GM12801 (cell line): ENCODE data around the gene VAMP4.

Experiments used
- TF ChIP-seq, protein P1 (sequence below): IDR thresholded peaks from one replicate; pipeline ENCODE4 v1.5.1; 2011; ENCODE audit warnings: control low read depth; ENCODE audit not compliant: insufficient read length; ENCODE audit errors: extremely low read depth

The VAMP4 gene

DNA sequence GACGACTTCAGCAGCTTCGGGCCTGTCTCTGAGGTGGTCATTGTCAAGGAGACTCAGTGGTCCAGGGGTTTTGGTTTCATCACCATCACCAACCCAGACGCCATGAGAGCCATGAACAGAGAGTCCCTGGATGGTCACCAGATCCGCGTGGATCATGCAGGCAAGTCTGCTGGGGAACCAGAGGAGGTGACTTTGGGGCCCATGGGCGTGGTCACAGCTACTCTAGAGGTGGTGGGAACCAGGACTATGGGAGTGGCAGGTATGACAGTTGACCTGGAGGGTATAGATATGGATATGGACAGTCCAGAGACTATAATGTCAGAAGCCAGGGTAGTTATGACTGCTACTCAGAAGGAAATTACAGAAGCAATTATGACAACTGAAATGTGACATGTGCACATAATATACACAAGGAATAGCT lies 20.3 kb upstream of the VAMP4 start:
- TF ChIP-seq, protein P1, sequence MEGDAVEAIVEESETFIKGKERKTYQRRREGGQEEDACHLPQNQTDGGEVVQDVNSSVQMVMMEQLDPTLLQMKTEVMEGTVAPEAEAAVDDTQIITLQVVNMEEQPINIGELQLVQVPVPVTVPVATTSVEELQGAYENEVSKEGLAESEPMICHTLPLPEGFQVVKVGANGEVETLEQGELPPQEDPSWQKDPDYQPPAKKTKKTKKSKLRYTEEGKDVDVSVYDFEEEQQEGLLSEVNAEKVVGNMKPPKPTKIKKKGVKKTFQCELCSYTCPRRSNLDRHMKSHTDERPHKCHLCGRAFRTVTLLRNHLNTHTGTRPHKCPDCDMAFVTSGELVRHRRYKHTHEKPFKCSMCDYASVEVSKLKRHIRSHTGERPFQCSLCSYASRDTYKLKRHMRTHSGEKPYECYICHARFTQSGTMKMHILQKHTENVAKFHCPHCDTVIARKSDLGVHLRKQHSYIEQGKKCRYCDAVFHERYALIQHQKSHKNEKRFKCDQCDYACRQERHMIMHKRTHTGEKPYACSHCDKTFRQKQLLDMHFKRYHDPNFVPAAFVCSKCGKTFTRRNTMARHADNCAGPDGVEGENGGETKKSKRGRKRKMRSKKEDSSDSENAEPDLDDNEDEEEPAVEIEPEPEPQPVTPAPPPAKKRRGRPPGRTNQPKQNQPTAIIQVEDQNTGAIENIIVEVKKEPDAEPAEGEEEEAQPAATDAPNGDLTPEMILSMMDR: no peak

DNA sequence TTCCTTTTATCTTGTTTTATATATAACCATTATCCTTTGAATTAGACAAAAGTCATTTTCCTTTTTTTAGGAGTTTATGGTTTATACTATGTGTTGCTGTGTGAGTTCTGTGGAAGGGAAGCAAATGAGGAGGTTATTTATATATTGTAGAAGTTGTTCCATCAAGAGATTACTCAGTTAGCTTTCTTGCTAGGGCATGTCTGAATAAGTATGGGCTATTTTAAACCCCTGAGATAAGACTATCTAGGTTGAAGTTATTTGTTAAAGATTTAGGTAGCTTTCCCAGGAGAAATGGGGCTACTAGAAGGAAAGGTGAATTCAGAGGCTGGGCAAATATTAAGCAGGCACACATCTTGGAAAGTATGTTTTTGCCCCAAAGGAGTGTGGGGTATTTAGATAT lies 16.1 kb upstream of the VAMP4 start:
- TF ChIP-seq, protein P1: no peak

DNA sequence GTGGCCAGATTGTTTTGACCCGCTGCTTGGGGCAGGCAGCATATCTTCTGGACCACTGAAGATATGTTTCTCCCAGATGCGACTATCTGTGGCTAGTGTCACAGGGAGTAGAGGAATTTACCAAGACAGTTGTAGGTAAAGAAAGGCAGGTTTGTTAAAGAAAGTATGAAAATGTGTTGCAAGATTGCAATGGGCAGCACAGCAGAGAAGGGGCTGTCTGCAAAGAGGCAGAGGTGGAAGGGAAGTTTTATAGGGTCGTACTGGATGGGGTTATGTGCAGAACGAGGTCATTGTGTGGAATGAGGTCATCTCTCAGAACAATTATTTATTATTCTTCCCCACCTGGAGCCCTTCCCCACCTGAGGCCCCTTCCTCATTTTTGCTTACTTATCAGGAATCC lies 15.0 kb upstream of the VAMP4 start:
- TF ChIP-seq, protein P1: no peak

DNA sequence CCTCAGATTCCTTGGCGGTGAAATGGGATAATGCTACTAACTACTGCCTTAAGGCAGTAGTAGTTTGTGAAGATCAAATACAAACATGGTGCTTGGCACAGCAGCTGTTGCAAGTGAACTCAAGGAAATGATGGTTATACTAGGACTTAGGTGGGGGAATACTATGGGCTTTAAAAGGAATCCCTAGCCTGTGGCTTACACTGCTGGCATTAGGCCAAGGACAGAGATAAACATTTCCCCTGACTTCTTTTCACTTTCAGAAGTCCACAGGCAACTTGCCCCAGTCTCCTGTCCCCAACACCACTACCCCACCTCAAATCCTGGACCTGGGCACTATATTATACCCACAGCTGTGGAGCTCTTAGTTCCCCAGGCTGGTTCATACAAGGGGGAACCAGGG lies 13.1 kb upstream of the VAMP4 start:
- TF ChIP-seq, protein P1: no peak

DNA sequence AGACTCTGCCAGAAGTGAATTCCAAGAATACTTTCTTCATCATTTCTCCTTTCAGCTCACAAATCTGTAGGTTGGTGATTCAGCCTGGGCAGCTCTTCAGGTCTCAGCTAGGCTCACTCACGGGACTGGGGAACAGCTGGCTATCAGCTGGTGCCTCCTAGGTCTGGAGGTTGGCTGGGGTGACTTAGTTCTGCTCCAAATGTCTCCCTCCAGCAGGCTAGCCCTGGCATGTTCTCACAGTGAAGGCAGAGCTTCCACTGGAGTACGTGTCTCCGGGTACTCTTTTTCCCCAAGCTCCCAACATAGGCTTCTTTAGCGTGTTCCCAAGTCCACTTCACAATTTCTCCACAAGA lies 12.5 kb upstream of the VAMP4 start:
- TF ChIP-seq, protein P1: no peak

DNA sequence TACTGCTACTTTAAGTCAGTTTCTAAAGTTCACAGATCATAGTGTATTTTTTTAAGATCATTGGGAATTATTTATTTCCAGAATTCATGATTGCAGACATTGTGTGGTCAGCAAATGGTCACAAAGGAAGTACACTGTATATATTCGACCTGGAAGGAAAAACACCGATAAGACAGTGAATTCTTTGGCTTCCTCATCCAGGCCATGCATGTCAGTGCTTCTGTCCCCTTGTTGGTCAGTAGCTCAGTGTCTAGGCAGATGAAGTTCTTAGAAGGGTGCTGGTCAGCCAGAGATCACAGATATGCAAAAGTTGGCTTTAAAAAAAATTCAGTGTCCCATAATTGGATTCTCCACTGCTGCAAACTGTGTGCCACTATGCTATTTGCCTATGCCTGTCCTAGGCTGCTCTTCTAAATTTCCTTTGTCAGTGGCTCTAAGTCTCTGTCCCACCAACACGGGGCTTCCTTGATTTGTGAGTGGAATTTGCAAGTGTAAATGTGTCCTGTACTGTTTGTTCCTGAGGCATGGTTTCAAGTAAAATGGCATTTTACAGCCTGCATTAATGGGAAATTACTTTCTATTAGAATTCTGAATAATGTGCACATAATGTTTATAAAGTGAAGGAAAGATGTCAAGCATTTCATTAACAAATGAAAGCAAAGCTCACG lies 12.0 kb upstream of the VAMP4 start:
- TF ChIP-seq, protein P1: no peak

DNA sequence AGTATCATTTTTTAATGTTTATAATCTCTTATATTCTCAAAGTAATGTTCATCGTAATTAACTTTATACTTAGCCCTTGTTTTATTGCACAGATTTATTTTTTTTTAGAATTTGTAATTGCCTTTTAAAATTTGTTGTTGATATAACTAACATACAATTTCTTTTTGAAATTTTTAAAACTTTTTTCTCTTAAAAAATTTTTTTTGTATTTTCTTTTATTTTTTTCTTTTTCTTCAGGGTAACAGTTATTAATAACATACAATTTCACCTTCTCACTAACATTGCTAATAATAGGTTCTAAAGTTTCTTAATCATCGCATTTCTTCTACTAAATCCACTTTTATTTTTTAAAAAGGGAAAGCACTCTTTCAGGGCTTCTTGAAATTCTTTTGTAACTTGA lies 11.3 kb upstream of the VAMP4 start:
- TF ChIP-seq, protein P1: no peak
